ENCODE data around the gene GRB10.

GRB10 gene

DNA sequence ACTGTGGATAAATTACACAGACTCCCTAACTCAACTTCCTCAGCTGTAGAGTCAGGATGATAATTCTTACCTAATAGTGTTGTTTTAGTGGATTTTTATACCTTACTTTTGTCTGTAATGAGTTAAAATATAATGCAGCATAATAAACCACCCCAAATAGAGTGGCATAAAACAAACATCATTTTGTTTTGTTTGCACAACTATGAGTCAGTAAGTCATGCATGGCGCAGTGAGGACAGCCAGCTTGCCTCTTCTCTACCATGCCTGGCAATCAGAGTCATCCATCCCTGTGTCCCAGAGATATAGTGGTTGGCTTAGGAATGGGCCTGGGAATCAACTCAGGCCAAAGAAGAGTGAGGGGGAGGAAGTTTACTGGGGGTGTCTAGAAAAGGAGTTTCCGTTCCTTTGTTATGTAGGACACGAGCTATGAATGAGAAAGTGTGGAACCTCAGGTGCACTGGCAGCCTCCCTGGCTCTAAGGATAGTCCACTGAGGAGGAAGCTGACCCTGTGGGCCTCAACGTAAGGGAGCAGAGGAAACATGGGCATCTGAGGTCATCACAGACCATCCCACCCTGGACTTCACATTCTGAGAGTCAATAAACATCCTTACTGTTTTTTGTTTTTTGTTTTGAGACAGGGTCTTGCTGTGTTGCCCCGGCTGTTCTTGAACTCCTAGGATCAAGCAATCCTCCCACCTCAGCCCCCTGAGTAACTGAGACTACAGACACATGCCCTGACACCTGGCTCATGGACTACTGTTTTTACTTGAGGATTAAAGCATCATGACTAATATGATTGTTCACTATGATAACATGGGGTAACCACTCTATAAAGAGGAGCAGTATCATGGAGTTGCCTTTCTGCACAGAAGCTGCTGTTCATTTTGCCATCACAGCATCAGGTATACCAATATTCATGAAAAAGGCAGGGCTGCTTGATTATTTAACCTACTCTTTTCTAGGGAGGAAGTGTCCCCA lies 21.0 kb upstream of the GRB10 start:
- H3K27ac ChIP-seq = no peak overlapping the region
- no peak overlapping the region for H3K4me2 ChIP-seq
- no peaks in the 10 kb centered on the region for H3K27me3 ChIP-seq (ENCODE audit: insufficient read depth, low read depth)
- H4K20me1 ChIP-seq (ENCODE audit: insufficient read depth) = no peaks in the 10 kb centered on the region
- no peaks in the 10 kb centered on the region for H3K36me3 ChIP-seq (ENCODE audit: insufficient read depth)
- H3K4me1 ChIP-seq (ENCODE audit: low read depth, poor library complexity, severe bottlenecking) = no peaks in the 10 kb centered on the region
- no peaks in the 10 kb centered on the region for H3K79me2 ChIP-seq (ENCODE audit: insufficient read depth, low read depth)
- no peak overlapping the region for H3K4me3 ChIP-seq (IDR thresholded peaks at IDR 0.05; ENCODE audit: insufficient read depth, low read depth, low read length)
- no peak overlapping the region for H3K9ac ChIP-seq
- no peak overlapping the region for H2AFZ ChIP-seq (ENCODE audit: low read depth)
- TF ChIP-seq CTCF (conservative IDR thresholded peaks at IDR 0.05; ENCODE audit: low read depth, low read length) = no peak

DNA sequence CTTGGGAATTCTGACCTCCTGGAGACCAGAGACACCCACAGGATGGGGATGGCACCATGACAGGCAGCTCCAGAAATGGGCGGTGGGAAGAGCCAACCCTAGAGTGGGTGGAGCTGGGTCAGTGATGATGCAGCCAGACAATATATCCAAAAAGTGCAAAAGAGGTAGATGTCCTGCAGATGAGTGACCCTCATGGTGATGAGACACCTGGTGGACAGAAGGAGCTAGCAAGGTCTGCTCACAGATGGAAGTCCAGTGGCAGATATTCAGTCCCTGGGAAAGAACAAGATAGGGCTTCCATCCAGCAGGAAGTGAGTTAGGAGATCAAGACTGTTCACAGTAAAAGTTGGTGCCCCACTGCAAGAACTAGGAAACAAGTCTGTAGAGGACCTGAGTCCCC lies 19.2 kb upstream of the GRB10 start:
- Histone ChIP-seq H3K4me3 (IDR thresholded peaks at IDR 0.05; ENCODE audit: insufficient read depth, low read depth, low read length) (no peak overlapping the region), H3K27ac (no peak overlapping the region), H2AFZ (ENCODE audit: low read depth) (no peak overlapping the region), H3K79me2 (ENCODE audit: insufficient read depth, low read depth) (no peaks in the 10 kb centered on the region), H3K4me2 (no peak overlapping the region), H4K20me1 (ENCODE audit: insufficient read depth) (no peaks in the 10 kb centered on the region), H3K4me1 (ENCODE audit: low read depth, poor library complexity, severe bottlenecking) (no peaks in the 10 kb centered on the region), H3K27me3 (ENCODE audit: insufficient read depth, low read depth) (no peaks in the 10 kb centered on the region), H3K36me3 (ENCODE audit: insufficient read depth) (no peaks in the 10 kb centered on the region), H3K9ac (no peak overlapping the region)
- no peak for TF ChIP-seq CTCF (conservative IDR thresholded peaks at IDR 0.05; ENCODE audit: low read depth, low read length)

DNA sequence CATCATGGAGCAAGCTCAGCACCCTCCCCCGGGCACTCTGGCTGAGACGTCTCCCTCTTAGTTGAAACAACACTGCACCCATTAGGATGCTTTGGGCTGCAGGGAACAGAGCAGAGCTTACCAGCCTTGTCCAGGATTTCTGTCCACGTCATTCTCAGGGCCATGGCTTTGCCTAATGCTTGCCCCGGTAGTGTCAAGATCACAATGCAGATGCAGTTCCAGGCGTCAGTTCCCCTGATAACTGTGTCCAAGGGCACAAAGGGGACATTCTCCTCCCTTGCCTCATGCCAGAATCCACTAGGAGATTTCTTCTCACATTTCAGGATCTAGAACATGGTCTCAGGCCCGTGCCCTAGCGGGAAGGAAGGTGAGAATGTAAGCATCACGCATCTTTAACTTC lies 17.2 kb upstream of the GRB10 start:
- no peak for TF ChIP-seq CTCF (conservative IDR thresholded peaks at IDR 0.05; ENCODE audit: low read depth, low read length)
- H3K27ac ChIP-seq = no peak overlapping the region
- no peaks in the 10 kb centered on the region for H3K27me3 ChIP-seq (ENCODE audit: insufficient read depth, low read depth)
- H2AFZ ChIP-seq (ENCODE audit: low read depth) = no peak overlapping the region
- no peaks in the 10 kb centered on the region for H4K20me1 ChIP-seq (ENCODE audit: insufficient read depth)
- H3K9ac ChIP-seq = no peak overlapping the region
- no peaks in the 10 kb centered on the region for H3K79me2 ChIP-seq (ENCODE audit: insufficient read depth, low read depth)
- H3K4me1 ChIP-seq (ENCODE audit: low read depth, poor library complexity, severe bottlenecking) = no peaks in the 10 kb centered on the region
- H3K4me3 ChIP-seq (IDR thresholded peaks at IDR 0.05; ENCODE audit: insufficient read depth, low read depth, low read length) = no peak overlapping the region
- H3K36me3 ChIP-seq (ENCODE audit: insufficient read depth) = no peaks in the 10 kb centered on the region
- no peak overlapping the region for H3K4me2 ChIP-seq

- no peaks in the 10 kb centered on the region for H3K79me2 ChIP-seq (ENCODE audit: insufficient read depth, low read depth)
- H3K4me2 ChIP-seq = no peak overlapping the region
- no peaks in the 10 kb centered on the region for H3K36me3 ChIP-seq (ENCODE audit: insufficient read depth)
- no peak overlapping the region for H3K4me3 ChIP-seq (IDR thresholded peaks at IDR 0.05; ENCODE audit: insufficient read depth, low read depth, low read length)
- H3K9ac ChIP-seq = no peak overlapping the region
- no peak overlapping the region for H2AFZ ChIP-seq (ENCODE audit: low read depth)
- H3K27me3 ChIP-seq (ENCODE audit: insufficient read depth, low read depth) = 0 out of 2 replicates have a peak, but pooled peaks cover 2% of the 10 kb centered on the region
- H4K20me1 ChIP-seq (ENCODE audit: insufficient read depth) = no peaks in the 10 kb centered on the region
- no peaks in the 10 kb centered on the region for H3K4me1 ChIP-seq (ENCODE audit: low read depth, poor library complexity, severe bottlenecking)
- no peak overlapping the region for H3K27ac ChIP-seq
- TF ChIP-seq CTCF (conservative IDR thresholded peaks at IDR 0.05; ENCODE audit: low read depth, low read length) = no peak
Measured at GRCh38 chr7:50798126-50798525, 15.4 kb upstream of the GRB10 start.
